Natural killer cell (primary cell): Measurements from ENCODE around the gene PPP3CA. TPM values are rescaled to one million over a fixed set of nuclear protein-coding genes. Genes with fewer than 3 reads are reported as not detected.

ENCODE experiments used
- ATAC-seq, 3 donors: fragments of 150-1000 bp in 2 of 3; fragments of 200-7000 bp in 1 of 3; cut with Tn5 transposase; 1 replicate in 1 of 3; 2 replicates in 2 of 3; pipeline ENCODE4 v1.10.0; 2021; ENCODE audit warnings: mild to moderate bottlenecking in 2 of 3, moderate library complexity in 2 of 3
- DNase-seq, 2 donors: peaks; one replicate each; pipeline versions ENCODE4 v3.0.0 to v3.0.0-alpha.2; 2013 to 2021; ENCODE audit warnings: mixed read lengths in 1 of 2
- H3K27ac ChIP-seq: one replicate; pipeline ENCODE4 v1.5.1; 2013; ENCODE audit warnings: mild to moderate bottlenecking, low read length
- H3K27me3 ChIP-seq: one replicate; pipeline ENCODE4 v1.6.1; 2013; ENCODE audit warnings: low read length; ENCODE audit not compliant: control insufficient read depth, insufficient read depth
- H3K36me3 ChIP-seq: one replicate; pipeline ENCODE4 v1.6.1; 2013; ENCODE audit warnings: low read length; ENCODE audit not compliant: control insufficient read depth, insufficient read depth
- H3K4me1 ChIP-seq: one replicate; pipeline ENCODE4 v1.6.1; 2013; ENCODE audit warnings: low read length; ENCODE audit not compliant: control insufficient read depth, insufficient read depth
- H3K4me3 ChIP-seq: one replicate; pipeline ENCODE4 v1.5.1; 2013; ENCODE audit warnings: low read length
- H3K9me3 ChIP-seq: one replicate; pipeline ENCODE4 v1.6.1; 2013; ENCODE audit warnings: low read length; ENCODE audit not compliant: control insufficient read depth, insufficient read depth
- H3K27ac Mint-ChIP-seq, 2 donors: one replicate each; pipeline ENCODE4 v1.8.0; 2022; ENCODE audit warnings: mild to moderate bottlenecking in 2 of 2, mixed read lengths in 2 of 2, moderate library complexity in 1 of 2
- H3K27me3 Mint-ChIP-seq, 2 donors: one replicate each; pipeline ENCODE4 v1.8.0; 2022; ENCODE audit warnings: low read depth in 2 of 2, mixed read lengths in 2 of 2
- H3K36me3 Mint-ChIP-seq: one replicate; pipeline ENCODE4 v1.8.0; 2022; ENCODE audit warnings: mixed read lengths
- H3K4me1 Mint-ChIP-seq, 2 donors: one replicate each; pipeline ENCODE4 v1.8.0; 2022; ENCODE audit warnings: mixed read lengths in 2 of 2
- H3K4me3 Mint-ChIP-seq: one replicate; pipeline ENCODE4 v1.8.0; 2022; ENCODE audit warnings: mild to moderate bottlenecking, moderate library complexity, mixed read lengths
- H3K9me3 Mint-ChIP-seq, 2 donors: one replicate each; pipeline ENCODE4 v1.8.0; 2022; ENCODE audit warnings: mixed read lengths in 2 of 2
- WGBS: methylation state at CpG from one replicate; pipeline ENCODE4 v1.1.7; 2013; ENCODE audit warnings: missing lambda C conversion rate; ENCODE audit not compliant: insufficient coverage; 5-methylcytosine and 5-hydroxymethylcytosine counted together
- intact Hi-C: fragments of 100-400 bp; cut with micrococcal nuclease; formaldehyde crosslinking; loops from one replicate; pipeline ENCODE4 v1.14.2; 2022
- total RNA-seq, 4 donors: library from RNA; stranded (reverse); fragments of 120-200 nt in 1 of 4; gene quantifications; one replicate each; pipeline versions ENCODE4 v1.2.3 to v1.2.4, GENCODE V29; 2013 to 2022
- TF ChIP-seq, protein P1 (sequence below): fragments of 200-600 bp; IDR thresholded peaks from one replicate; pipeline ENCODE4 v1.8.0; 2022; ENCODE audit warnings: antibody characterized with exemption

The PPP3CA gene
- total RNA-seq, 3 donors from 2014 or later (not counting 1 experiment from before 2014, with no cell fraction given): 53.1 to 73.1 (median 58.0) TPM

DNA sequence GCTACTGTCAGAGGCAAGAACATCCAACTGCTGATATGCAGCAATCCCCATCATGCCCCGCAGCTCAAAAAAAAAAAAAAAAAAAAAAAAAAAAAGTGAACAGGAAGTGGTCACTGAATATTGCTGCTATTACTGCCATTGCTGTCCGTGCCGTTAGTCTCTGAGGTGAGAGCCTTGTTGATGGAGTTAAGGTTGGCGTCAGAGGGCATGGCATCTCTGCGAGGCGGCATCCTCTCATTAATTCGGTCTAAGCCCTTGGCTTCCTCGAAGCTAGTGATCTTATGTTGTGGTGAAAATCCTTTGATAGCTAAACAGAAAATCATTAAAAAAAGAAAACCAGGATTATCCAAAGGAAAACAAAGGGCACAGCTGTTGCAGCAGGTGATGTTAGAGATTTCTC, 321.6 kb downstream of the PPP3CA start:
- TF ChIP-seq, protein P1, sequence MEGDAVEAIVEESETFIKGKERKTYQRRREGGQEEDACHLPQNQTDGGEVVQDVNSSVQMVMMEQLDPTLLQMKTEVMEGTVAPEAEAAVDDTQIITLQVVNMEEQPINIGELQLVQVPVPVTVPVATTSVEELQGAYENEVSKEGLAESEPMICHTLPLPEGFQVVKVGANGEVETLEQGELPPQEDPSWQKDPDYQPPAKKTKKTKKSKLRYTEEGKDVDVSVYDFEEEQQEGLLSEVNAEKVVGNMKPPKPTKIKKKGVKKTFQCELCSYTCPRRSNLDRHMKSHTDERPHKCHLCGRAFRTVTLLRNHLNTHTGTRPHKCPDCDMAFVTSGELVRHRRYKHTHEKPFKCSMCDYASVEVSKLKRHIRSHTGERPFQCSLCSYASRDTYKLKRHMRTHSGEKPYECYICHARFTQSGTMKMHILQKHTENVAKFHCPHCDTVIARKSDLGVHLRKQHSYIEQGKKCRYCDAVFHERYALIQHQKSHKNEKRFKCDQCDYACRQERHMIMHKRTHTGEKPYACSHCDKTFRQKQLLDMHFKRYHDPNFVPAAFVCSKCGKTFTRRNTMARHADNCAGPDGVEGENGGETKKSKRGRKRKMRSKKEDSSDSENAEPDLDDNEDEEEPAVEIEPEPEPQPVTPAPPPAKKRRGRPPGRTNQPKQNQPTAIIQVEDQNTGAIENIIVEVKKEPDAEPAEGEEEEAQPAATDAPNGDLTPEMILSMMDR: no peak
- Mint-ChIP-seq H3K4me1 (peaks cover 41 to 43% of the 10 kb centered on the region in 2 donors), H3K27ac (peak overlapping the region; percentile 43 to 76), H3K27me3 (no peaks in the 10 kb centered on the region), H3K4me3 (peak overlapping the region; percentile 32), H3K36me3 (peaks cover 6% of the 10 kb centered on the region), H3K9me3 (no peaks in the 10 kb centered on the region)
- peaks cover 8% of the 10 kb centered on the region for H3K36me3 ChIP-seq
- WGBS: 37% methylated on average over 3 of the region's 8 CpGs
- no peaks in the 10 kb centered on the region for H3K9me3 ChIP-seq
- H3K4me3 ChIP-seq: no peak overlapping the region
- no peaks in the 10 kb centered on the region for H3K27me3 ChIP-seq
- ATAC-seq (peak; percentile 33 to 61 (median 49)), DNase-seq (no peak)
- H3K4me1 ChIP-seq: peaks cover 8% of the 10 kb centered on the region
- H3K27ac ChIP-seq: no peak overlapping the region
- intact Hi-C loops: loop anchor here (10.0 kb wide), 1 partner anchor 319 kb away; the partner anchor contains the start of gene PPP3CA

DNA sequence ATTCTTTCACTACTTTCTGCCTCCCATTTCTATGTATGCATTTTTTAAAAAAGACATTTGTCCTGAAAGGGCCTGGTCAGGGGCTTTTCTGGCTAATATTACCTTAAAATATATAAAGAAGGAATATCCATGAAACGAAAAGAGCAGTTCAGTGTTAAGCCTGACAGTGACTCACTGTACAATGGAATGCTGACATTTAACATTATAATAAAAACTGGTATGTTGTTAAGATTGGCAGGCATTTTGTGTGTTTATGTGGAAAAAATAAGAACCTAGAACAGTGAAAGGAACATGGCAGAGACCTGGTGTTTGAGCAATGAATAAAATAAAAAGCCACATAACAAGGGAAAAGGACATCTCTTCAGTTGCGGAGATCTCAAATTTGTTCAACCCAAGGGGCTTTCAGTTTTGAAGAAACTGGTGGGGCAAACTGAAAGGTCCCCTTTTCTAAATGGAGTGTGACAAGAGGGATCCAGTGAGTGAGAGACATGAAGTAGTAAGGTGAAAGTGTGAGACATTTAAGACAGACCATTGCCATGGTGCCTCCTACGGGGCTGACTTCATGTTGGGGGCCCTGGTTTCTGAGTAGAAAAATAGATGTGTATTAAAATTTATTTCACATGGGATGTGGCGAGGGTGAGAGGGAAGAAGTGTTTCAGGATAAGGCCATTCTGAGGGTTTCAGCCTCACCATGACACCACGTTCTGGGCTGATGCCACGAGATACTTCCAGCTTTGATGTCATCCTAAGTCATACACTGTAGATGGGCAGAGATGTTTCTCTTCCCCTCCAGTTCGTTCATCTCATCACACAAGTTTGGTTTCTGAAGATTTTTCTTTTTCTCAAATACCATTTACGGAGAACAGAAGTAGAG, 324.9 kb downstream of the PPP3CA start:
- Histone ChIP-seq H3K36me3 (no peaks in the 10 kb centered on the region), H3K9me3 (no peaks in the 10 kb centered on the region), H3K27me3 (no peaks in the 10 kb centered on the region), H3K4me3 (no peak overlapping the region), H3K27ac (no peak overlapping the region), H3K4me1 (peaks cover 26% of the 10 kb centered on the region)
- no peaks in the 10 kb centered on the region for H3K27me3 Mint-ChIP-seq
- no peaks in the 10 kb centered on the region for H3K9me3 Mint-ChIP-seq
- no peak overlapping the region for H3K4me3 Mint-ChIP-seq
- peak overlapping the region; percentile 65 to 74 for H3K27ac Mint-ChIP-seq
- WGBS: 79% methylated on average over 6 of the region's 8 CpGs
- ATAC-seq: no peak
- intact Hi-C loops: loop anchor here (5.0 to 10.0 kb wide), 3 partner anchors 40 to 395 kb away; partner anchors contain the start of gene PPP3CA
- H3K36me3 Mint-ChIP-seq: no peaks in the 10 kb centered on the region
- TF ChIP-seq, protein P1: no peak
- no peak for DNase-seq
- H3K4me1 Mint-ChIP-seq: peaks cover 48 to 60% of the 10 kb centered on the region in 2 donors

DNA sequence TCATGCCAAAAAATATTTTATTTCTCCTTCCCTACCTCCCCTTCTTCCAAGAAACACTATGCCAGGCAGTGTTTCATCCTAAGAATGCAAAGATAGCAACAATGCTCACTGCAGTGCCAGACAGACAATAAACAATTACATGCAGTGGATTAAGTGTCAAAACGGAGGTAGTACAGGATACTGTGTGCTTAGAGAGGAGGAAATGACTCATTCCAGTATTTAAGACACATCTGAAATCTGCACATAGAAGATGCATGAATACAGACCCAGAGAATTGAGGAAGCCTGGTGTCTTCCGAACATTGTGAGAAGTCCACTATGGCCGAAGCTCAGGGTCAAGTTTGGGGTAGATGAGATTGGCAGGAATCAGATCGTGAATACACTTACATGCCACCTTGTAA, 326.4 kb downstream of the PPP3CA start:
- H3K36me3 Mint-ChIP-seq: no peaks in the 10 kb centered on the region
- DNase-seq: peak in 1 of 2 donors; percentile 67
- Histone ChIP-seq H3K4me3 (no peak overlapping the region), H3K36me3 (no peaks in the 10 kb centered on the region), H3K27ac (peak overlapping the region; percentile 72), H3K27me3 (no peaks in the 10 kb centered on the region), H3K9me3 (no peaks in the 10 kb centered on the region), H3K4me1 (peaks cover 28% of the 10 kb centered on the region)
- H3K9me3 Mint-ChIP-seq: no peaks in the 10 kb centered on the region
- peak; percentile 71 to 91 (median 77) for ATAC-seq
- intact Hi-C loops: loop anchor here (1.0 to 10.0 kb wide), 4 partner anchors 18 to 396 kb away; partner anchors contain the start of gene PPP3CA
- H3K27ac Mint-ChIP-seq: peak overlapping the region; percentile 87 to 93
- 14% methylated on average over 4 of the region's 4 CpGs for WGBS
- TF ChIP-seq, protein P1: no peak
- H3K27me3 Mint-ChIP-seq: no peaks in the 10 kb centered on the region
- H3K4me1 Mint-ChIP-seq: peaks cover 49 to 59% of the 10 kb centered on the region in 2 donors
- peak overlapping the region; percentile 52 for H3K4me3 Mint-ChIP-seq
